ENCODE results near the gene TRAPPC2. TPM values are rescaled to one million over a fixed set of nuclear protein-coding genes. Genes with fewer than 3 reads are reported as not detected.
"Not testable (repeated sequence)": the region's sequence is repeated elsewhere in the genome, so short reads cannot be mapped to it uniquely, and the experiment has no call there.

Gene TRAPPC2
- total RNA-seq, 1 donor from 2014 or later = 20.2 TPM

DNA sequence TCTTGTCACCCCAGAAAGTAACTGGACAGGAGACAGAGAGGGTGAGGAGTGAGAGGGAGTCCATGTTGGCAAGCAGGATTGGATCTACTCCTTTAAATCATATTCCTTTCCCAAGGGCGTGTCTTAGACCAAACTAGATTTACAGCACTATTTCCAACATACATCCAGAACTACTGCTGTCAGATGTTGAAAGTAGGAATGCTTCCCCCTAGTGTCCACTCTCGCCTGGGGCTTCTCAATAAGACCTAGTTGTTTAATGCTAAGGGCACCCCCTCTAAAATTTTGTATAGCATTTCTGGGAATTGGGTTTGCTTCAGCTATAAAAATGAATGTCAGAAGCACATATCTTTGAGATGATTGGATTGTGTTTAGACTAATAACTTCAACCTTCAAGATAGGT is 13.4 kb upstream of the TRAPPC2 start:
- Mint-ChIP-seq H3K4me3 (no peak overlapping the region), H3K27me3 (ENCODE audit: low read depth) (no peaks in the 10 kb centered on the region), H3K36me3 (peaks cover 1% of the 10 kb centered on the region), H3K9me3 (peaks cover 15% of the 10 kb centered on the region), H3K27ac (no peak overlapping the region), H3K4me1 (no peaks in the 10 kb centered on the region)
- DNase-seq (ENCODE audit: low spot score in 2 of 2, unreplicated experiment in 2 of 2) = no peak
- TF ChIP-seq, protein P1, sequence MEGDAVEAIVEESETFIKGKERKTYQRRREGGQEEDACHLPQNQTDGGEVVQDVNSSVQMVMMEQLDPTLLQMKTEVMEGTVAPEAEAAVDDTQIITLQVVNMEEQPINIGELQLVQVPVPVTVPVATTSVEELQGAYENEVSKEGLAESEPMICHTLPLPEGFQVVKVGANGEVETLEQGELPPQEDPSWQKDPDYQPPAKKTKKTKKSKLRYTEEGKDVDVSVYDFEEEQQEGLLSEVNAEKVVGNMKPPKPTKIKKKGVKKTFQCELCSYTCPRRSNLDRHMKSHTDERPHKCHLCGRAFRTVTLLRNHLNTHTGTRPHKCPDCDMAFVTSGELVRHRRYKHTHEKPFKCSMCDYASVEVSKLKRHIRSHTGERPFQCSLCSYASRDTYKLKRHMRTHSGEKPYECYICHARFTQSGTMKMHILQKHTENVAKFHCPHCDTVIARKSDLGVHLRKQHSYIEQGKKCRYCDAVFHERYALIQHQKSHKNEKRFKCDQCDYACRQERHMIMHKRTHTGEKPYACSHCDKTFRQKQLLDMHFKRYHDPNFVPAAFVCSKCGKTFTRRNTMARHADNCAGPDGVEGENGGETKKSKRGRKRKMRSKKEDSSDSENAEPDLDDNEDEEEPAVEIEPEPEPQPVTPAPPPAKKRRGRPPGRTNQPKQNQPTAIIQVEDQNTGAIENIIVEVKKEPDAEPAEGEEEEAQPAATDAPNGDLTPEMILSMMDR (IDR thresholded peaks at IDR 0.05; ENCODE audit: unreplicated experiment) = no peak

DNA sequence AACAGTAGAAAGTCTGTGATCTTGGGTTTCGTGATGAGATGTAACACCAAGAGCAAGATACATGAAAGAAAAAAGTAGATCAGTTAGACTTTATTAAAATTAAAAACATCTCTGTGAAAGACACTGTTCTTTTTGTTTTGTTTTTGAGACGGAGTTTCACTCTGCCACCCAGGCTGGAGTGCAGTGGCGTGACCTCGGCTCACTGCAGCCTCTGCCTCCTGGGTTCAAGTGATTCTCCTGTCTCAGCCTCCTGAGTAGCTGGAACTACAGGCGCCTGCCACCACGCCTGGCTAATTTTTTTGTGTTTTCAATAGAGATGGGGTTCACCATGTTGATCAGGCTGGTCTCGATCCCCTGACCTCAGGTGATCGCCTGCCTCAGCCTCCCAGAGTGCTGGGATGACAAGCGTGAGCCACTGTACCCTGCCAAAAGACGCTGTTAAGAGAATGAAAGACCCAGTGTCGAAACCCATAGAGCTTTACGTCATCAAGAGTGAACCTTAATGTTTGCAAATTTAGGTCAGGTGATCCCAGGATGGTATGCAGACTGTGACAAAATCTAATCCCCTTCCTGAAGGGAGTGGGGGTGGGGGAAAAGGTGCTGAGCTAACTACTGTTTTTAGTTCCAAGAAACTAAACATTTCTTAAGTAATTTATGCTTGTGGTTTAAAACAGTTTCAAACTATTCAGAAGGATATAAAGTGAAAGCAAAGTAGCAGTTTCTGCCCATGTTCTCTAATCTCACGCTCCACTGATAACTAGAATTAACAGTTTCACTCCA is 8.2 kb upstream of the TRAPPC2 start:
- no peaks in the 10 kb centered on the region for H3K27me3 Mint-ChIP-seq (ENCODE audit: low read depth)
- peaks cover 16% of the 10 kb centered on the region for H3K9me3 Mint-ChIP-seq
- peaks cover 4% of the 10 kb centered on the region for H3K36me3 Mint-ChIP-seq
- peak overlapping the region; percentile 58 for H3K27ac Mint-ChIP-seq
- H3K4me3 Mint-ChIP-seq = no peak overlapping the region
- DNase-seq (ENCODE audit: low spot score in 2 of 2, unreplicated experiment in 2 of 2) = no peak
- no peaks in the 10 kb centered on the region for H3K4me1 Mint-ChIP-seq
- TF ChIP-seq, protein P1 (IDR thresholded peaks at IDR 0.05; ENCODE audit: unreplicated experiment) = no peak

DNA sequence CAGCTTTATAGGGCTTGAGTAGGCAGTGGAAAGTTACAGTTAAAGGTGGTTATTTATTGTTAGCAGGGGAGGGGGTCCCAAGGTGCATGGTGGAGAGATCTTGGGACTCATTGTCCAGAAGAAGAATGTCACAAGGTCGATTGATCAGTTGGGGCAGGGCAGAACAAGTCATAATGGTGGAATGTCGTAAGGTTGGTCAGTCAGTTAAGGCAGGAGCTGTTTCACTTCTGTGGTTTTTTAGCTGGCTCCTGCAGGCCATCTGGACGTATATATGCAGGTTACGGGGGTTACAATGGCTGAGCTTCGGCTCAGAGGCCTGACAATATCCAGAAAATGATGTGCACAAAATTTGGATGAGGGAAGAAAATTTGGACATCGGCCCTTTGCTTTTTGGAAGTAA is 7.3 kb upstream of the TRAPPC2 start:
- no peak for DNase-seq (ENCODE audit: low spot score in 2 of 2, unreplicated experiment in 2 of 2)
- peaks cover 10% of the 10 kb centered on the region for H3K9me3 Mint-ChIP-seq
- TF ChIP-seq, protein P1 (IDR thresholded peaks at IDR 0.05; ENCODE audit: unreplicated experiment) = no peak
- H3K36me3 Mint-ChIP-seq = peaks cover 4% of the 10 kb centered on the region
- H3K4me1 Mint-ChIP-seq = peaks cover 2% of the 10 kb centered on the region
- no peak overlapping the region for H3K4me3 Mint-ChIP-seq
- no peak overlapping the region for H3K27ac Mint-ChIP-seq
- no peaks in the 10 kb centered on the region for H3K27me3 Mint-ChIP-seq (ENCODE audit: low read depth)

DNA sequence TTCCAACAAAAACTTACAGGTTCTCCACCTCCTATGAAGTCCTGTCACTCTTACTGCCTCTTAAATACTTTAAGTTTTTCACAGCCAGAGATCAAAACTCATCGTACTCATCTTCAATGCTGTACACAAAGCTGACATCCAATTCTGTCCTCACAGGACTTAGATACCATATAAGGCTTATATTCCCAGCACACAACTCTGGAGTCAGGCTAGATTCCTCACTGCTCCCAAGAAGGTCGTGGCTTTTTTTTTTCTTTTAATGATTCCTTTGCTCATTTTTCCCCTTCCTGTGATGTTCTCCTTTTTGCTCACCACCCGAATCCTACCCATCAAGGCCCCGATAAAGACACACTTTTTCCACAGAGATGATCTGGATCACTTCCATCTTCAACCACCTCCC is 914 bp downstream of the TRAPPC2 start:
- Mint-ChIP-seq H3K27me3 (ENCODE audit: low read depth) (no peaks in the 10 kb centered on the region), H3K27ac (peak overlapping the region; percentile 97), H3K4me1 (peaks cover 26% of the 10 kb centered on the region), H3K36me3 (peaks cover 12% of the 10 kb centered on the region), H3K9me3 (peaks cover 16% of the 10 kb centered on the region), H3K4me3 (peak overlapping the region; percentile 96)
- DNase-seq (ENCODE audit: low spot score in 2 of 2, unreplicated experiment in 2 of 2) = no peak
- TF ChIP-seq, protein P1 (IDR thresholded peaks at IDR 0.05; ENCODE audit: unreplicated experiment) = no peak

DNA sequence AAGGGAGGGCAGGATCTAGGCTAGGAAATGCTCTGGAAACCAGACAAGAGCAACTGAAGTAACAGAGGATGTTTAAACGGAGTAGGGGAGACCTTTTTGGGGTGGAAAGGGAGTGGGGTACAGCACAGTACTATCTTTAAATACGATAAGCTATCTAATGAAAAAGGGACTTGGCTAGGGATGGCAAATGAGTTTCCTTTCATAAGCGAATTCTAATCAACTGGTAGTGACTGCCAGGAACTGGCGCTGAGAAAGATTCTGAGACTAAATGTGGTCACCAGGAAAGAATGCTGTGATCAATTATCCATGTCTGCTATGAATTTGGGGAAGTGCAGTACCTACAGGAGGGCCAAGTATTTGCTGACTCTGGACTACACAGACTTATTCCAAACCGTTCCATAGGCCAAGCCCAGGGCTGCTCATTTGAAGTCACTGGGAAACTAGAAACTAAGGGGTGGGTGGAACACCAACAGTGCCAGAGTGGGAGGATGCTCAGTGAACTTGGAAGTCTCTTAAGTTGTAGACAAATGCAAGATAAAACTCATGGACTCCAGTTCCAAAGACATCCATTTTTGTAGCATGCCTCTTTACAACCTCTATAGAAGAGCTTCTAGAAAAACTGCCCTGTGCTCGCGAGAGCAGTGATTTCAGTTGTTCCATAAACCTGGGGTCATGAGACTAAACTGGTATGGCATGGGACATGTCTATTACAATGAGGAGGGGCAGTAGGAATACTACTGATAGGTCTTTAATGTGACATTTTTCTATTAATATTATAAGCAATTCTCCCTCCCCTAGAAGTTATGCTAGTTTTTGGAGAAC is 2.0 kb downstream of the TRAPPC2 start:
- no peaks in the 10 kb centered on the region for H3K27me3 Mint-ChIP-seq (ENCODE audit: low read depth)
- TF ChIP-seq, protein P1 (IDR thresholded peaks at IDR 0.05; ENCODE audit: unreplicated experiment) = no peak
- H3K36me3 Mint-ChIP-seq = peaks cover 22% of the 10 kb centered on the region
- peaks cover 26% of the 10 kb centered on the region for H3K4me1 Mint-ChIP-seq
- peak overlapping the region; percentile 36 for H3K27ac Mint-ChIP-seq
- no peak for DNase-seq (ENCODE audit: low spot score in 2 of 2, unreplicated experiment in 2 of 2)
- H3K9me3 Mint-ChIP-seq = peaks cover 25% of the 10 kb centered on the region
- no peak overlapping the region for H3K4me3 Mint-ChIP-seq

DNA sequence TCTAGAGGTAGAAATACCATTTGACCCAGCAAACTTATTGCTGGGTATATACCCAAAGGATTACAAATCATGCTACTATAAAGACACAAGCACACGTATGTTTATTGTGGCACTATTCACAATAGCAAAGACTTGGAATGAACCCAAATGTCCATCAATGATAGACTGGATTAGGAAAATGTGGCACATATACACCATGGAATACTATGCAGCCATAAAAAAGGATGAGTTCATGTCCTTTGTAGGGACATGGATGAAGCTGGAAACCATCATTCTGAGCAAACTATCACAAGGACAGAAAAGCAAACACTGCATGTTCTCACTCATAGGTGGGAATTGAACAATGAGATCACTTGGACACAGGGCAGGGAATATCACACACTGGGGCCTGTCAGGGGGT is 3.9 kb downstream of the TRAPPC2 start:
- H3K4me3 Mint-ChIP-seq; H3K27me3 Mint-ChIP-seq (ENCODE audit: low read depth); DNase-seq (ENCODE audit: low spot score in 2 of 2, unreplicated experiment in 2 of 2); H3K27ac Mint-ChIP-seq: not testable (repeated sequence)
- H3K4me1 Mint-ChIP-seq = peaks cover 16% of the 10 kb centered on the region
- H3K36me3 Mint-ChIP-seq = peaks cover 39% of the 10 kb centered on the region
- H3K9me3 Mint-ChIP-seq = peaks cover 44% of the 10 kb centered on the region

DNA sequence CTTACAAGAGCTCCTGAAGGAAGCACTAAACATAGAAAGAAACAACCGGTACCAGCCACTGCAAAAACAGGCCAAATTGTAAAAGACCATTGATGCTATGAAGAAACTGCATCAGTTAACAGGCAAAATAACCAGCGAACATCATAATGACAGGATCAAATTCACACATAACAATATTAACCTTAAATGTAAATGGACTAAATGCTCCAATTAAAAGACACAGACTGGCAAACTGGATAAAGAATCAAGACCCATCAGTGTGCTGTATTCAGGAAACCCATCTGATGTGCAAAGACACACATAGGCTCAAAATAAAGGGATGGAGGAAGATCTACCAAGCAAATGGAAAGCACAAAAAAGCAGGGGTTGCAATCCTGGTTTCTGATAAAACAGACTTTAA is 7.8 kb downstream of the TRAPPC2 start:
- H3K4me3 Mint-ChIP-seq = not testable (repeated sequence)
- H3K36me3 Mint-ChIP-seq = peaks cover 46% of the 10 kb centered on the region

DNA sequence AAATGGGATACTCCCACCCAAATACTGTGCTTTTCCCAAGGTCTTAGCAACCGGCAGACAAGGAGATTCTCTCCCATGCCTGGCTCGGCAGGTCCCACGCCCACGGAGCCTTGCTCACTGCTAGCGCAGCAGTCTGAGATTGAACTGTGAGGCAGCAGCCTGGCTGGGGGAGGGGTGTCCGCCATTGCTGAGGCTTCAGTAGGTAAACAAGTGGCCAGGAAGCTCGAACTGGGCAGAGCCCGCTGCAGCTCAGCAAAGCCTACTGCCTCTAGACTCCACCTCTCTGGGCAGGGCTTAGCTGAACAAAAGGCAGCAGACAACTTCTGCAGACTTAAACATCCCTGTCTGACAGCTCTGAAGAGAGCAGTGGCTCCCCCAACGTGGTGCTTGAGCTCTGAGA is 9.5 kb downstream of the TRAPPC2 start:
- Mint-ChIP-seq H3K4me1 (peaks cover 14% of the 10 kb centered on the region), H3K9me3 (peaks cover 48% of the 10 kb centered on the region), H3K36me3 (peaks cover 42% of the 10 kb centered on the region)
- H3K27ac Mint-ChIP-seq; H3K27me3 Mint-ChIP-seq (ENCODE audit: low read depth); DNase-seq (ENCODE audit: low spot score in 2 of 2, unreplicated experiment in 2 of 2); H3K4me3 Mint-ChIP-seq: not testable (repeated sequence)

More for the DNA sequence above, 7.8 kb downstream of the TRAPPC2 start:
- not testable (repeated sequence) for H3K27me3 Mint-ChIP-seq (ENCODE audit: low read depth); H3K4me1 Mint-ChIP-seq; DNase-seq (ENCODE audit: low spot score in 2 of 2, unreplicated experiment in 2 of 2); H3K27ac Mint-ChIP-seq
- H3K9me3 Mint-ChIP-seq = peaks cover 52% of the 10 kb centered on the region
